ENCODE results near the gene CMTM5.

The CMTM5 gene

DNA sequence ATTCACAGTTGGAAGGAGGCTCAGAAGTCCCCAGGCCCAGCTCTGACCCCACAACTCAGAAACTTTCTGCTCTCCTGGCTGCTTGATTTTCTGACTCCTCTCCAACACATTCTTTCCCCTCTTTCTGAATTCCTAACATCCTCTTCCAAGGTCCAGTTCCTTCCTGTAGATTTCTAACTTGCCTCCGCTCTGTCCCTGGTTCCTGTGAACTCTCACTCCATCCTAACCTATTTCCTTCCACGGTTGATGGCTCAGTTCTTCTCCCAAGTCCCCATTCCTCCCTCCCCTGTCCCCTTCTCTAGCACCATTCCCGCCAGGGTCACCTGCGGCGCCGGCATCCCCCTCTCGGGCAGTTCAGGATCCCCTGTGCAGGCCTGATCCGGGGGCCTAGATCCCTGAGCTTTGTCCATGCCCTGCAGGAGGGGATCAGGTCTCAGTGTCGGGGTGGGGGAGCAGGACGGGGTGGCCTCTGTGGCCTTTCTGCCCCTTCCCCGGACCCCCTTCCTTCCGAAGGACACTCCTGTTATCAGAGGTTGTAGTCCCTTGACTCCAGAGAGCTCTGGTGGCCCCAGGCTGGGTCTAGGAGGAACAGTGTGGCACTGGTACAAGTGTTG, 18.2 kb upstream of the CMTM5 start:
- no peak for DNase-seq

DNA sequence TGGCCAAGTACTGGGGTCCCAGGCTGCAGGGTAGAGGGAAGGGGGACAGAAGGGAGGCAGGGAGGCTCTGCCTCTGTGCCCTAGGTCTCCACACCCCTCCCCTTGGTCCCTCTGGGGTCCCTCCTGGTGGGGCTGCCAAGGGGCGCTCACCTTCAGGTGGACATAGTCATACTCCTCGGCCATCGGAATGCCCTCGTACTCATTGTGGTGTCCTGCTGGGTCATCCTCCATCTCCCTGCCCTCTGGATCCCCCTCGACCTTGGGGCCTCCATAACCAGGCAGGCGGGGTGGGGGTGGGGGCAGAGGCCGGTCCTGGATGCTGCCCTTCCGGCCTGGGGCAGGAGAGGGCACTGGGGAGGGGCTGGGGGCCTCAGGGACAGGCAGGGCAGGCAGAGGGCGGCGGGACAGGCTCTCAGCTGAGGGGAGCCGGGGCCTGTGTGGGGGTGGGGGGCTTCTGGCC, 17.6 kb upstream of the CMTM5 start:
- DNase-seq, result no peak

GRCh38 chr14:23359722-23360447, 17.0 kb upstream of the CMTM5 start:
- no peak for DNase-seq

DNA sequence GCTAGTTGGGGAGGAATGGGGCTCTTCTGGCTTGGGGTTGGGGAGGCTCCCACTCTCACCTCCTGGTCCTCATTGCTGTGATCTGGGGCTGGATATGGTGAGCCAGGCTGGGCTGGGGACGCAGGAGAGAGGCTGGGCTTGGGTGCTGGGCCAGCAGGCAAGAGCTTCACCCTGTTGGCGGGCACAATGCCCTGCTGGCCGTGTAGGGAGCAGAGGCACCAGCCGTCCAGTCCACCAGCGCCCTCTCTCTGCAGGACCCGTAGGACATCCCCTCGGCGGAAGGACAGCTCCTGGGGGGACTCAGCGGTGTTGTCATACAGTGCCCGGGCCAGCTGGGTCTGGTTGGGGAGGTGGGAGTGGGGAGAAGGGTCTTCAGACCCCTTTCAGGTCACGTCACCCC, 16.4 kb upstream of the CMTM5 start:
- DNase-seq, result no peak

DNA sequence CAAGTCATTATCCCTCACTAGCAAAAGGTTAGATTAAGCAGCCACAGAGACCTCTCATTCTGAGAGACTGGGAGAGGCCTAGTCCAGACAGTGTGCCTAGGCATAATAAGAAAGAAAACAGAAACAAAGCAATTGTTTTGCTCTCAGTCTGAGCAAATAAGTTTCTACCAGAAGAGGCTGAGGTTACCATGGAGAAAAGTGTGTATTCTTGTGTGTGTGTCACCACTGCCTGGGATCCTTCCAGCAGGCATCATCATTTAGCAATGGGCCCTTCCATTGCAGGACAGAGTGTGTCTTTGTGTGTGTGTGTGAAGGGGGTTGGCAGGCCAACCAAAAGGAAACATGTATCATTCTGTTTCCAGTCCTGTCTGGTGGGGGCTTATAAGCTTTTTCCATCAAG, 15.5 kb upstream of the CMTM5 start:
- no peak for DNase-seq

DNA sequence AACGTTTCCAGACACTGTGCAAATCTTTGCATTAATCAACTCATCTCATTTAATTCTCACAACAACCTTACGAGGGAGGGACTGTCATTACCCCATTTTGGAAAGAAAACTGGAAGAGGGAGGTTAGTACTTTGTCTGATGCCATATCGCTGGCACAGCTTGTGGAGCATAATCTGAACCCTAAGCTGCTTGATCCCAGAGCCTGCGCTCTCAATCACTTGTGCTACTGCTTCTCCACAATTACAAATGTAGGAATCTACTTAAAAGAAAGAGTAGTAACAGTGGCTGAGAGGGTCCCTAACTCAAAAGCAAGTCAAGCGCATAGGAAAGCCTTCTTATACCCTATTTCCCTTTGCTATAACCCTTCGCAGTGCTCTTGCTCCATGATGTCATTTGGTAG, 15.1 kb upstream of the CMTM5 start:
- no peak for DNase-seq

DNA sequence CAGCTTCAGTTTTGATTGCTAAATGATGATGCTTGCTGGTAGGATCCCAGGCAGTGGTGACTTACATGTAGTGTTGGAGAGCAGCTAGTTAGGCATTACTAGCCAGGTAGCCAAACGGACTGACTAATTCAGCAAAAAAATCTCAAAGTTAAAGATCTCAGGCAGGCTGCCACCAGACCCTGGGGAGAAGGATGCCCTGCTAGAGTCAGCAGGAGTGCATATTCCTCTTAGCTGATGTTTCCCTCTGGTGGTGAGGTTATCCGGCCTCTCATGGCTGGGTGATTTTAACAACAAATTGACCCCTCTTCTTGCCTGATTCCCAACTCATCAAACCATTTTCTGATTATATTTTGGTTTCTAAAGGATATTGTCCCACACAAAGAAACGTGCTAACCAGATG, 14.6 kb upstream of the CMTM5 start:
- no peak for DNase-seq

GRCh38 chr14:23364164-23365035, 12.4 kb upstream of the CMTM5 start:
- no peak for DNase-seq

- DNase-seq, result no peak
These were observed 11.7 kb upstream of the CMTM5 start, which contains the start of gene EFS for GRCh38 chr14:23365036-23365731. Gene EFS, minus strand, starts transcription at chr14:23365172. Its CDS starts 147 bp downstream, at chr14:23365025.

- no peak for DNase-seq
These were observed 11.0 kb upstream of the CMTM5 start for GRCh38 chr14:23365732-23366425.

GRCh38 chr14:23366426-23366921, 10.4 kb upstream of the CMTM5 start:
- no peak for DNase-seq

DNA sequence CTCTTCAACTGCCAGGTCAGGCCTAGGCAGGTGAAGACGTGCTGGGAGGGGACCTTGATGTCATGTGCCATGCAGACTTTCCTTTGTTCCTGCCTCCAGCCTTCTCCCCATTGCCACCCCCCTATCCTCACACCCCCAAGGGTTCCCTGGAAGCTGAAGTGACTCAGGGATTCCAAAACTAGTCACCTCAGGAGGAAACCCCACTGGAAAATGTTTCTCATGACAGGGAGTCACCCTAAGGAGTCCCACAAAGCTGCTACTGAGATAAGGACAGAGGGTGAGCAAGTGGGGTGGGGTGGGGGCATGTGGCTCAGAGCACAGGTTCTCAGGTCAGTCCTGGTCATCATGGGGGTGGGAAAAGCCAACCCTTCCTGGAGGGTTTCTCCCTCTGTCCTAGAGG, 6.6 kb upstream of the CMTM5 start:
- no peak for DNase-seq

- no peak for DNase-seq
These were observed 5.0 kb upstream of the CMTM5 start for GRCh38 chr14:23371865-23372264.

GRCh38 chr14:23372509-23372908, 4.3 kb upstream of the CMTM5 start, which contains the start of gene IL25:
Gene IL25, plus strand, starts transcription at chr14:23372809.
- DNase-seq, result no peak

- DNase-seq, result no peak
These were observed 3.8 kb upstream of the CMTM5 start for GRCh38 chr14:23373041-23373440.

GRCh38 chr14:23375527-23376251, 1.2 kb upstream of the CMTM5 start:
- DNase-seq, result no peak

DNA sequence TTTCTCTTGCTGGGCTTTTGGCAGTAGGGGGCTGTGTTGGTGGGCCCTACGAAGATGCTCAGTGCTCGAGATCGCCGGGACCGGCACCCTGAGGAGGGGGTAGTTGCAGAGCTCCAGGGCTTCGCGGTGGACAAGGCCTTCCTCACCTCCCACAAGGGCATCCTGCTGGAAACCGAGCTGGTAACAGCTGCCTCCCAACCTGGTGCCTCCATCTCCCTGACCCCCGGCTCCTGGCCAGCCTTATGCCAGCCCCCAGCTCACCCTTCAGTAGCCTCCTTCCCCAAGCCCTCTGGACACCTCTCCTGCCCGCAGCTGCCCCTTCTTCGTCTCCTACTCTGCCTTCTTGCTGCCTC, 328 bp downstream of the CMTM5 start:
- DNase-seq, result no peak

DNA sequence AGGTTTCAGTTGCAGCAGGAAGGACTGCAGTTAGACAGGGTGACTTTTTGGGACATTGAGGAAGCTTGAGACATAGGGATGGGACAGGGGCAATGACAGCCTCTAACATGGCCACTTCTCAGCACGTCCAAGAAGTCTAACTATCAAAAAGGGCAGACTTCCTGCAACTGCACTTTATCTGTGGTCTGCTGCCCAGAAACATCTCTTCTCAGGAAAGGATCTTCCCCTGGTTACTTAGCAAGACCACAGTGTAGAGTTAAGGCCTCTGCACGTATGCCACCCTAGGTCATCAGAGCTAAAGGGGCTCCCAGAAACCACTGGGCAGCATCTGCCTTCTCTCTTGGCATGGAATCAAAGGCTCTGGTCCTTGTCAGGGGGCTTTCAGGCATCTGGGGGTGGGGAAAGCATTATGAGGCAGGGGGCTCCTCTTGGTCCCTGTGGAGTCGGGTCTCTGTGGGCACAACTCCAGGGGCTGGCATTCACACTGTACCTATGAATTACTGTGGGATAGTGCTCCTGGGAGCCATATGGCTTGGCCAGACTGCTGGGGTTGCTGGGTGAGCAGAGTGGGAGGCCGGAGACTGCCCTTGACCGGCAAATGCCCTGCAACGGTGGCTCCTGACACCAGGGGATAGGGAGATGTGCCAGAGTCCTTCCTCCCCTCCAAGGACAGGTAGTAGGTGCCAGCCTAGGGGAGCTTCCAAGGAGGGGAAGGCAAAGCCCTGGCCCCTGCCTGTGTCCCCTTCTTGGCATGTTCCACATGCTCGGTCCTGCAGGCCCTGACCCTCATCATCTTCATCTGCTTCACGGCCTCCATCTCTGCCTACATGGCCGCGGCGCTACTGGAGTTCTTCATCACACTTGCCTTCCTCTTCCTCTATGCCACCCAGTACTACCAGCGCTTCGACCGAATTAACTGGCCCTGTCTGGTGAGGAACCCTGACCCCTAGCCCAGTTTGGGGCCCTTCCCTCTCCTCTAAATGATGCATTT, 1.0 kb downstream of the CMTM5 start:
- DNase-seq, result no peak

- no peak for DNase-seq
These were observed 1.9 kb downstream of the CMTM5 start for GRCh38 chr14:23378612-23379220.
